Fibroblast of villous mesenchyme (primary cell): ENCODE measurements around the gene ZFAND3. TPM values are rescaled to one million over a fixed set of nuclear protein-coding genes. Genes with fewer than 3 reads are reported as not detected.

Experiments
- DNase-seq: peaks from one replicate; pipeline ENCODE4 v3.0.0-alpha.2; 2010; ENCODE audit warnings: low read depth
- H3K4me3 ChIP-seq: 2 replicates; pipeline ENCODE4 v1.5.1; 2011; ENCODE audit warnings: low read depth, mild to moderate bottlenecking, low read length
- total RNA-seq: library from RNA; depleted of rRNA; stranded (reverse); fragments of >200 nt; gene quantifications from 2 replicates; pipeline ENCODE4 v1.2.3, GENCODE V29; 2012
- TF ChIP-seq, protein P1 (sequence below): IDR thresholded peaks from 2 replicates; pipeline ENCODE4 v1.5.1; 2012; ENCODE audit warnings: low read depth, mild to moderate bottlenecking, low read length; ENCODE audit not compliant: insufficient read depth

The ZFAND3 gene
- total RNA-seq, 1 donor = 20.3 TPM

GRCh38 chr6:37806213-37806612 lies 13.3 kb upstream of the ZFAND3 start:
- no peak for DNase-seq
- TF ChIP-seq, protein P1, sequence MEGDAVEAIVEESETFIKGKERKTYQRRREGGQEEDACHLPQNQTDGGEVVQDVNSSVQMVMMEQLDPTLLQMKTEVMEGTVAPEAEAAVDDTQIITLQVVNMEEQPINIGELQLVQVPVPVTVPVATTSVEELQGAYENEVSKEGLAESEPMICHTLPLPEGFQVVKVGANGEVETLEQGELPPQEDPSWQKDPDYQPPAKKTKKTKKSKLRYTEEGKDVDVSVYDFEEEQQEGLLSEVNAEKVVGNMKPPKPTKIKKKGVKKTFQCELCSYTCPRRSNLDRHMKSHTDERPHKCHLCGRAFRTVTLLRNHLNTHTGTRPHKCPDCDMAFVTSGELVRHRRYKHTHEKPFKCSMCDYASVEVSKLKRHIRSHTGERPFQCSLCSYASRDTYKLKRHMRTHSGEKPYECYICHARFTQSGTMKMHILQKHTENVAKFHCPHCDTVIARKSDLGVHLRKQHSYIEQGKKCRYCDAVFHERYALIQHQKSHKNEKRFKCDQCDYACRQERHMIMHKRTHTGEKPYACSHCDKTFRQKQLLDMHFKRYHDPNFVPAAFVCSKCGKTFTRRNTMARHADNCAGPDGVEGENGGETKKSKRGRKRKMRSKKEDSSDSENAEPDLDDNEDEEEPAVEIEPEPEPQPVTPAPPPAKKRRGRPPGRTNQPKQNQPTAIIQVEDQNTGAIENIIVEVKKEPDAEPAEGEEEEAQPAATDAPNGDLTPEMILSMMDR = no peak
- no peak overlapping the region for H3K4me3 ChIP-seq

DNA sequence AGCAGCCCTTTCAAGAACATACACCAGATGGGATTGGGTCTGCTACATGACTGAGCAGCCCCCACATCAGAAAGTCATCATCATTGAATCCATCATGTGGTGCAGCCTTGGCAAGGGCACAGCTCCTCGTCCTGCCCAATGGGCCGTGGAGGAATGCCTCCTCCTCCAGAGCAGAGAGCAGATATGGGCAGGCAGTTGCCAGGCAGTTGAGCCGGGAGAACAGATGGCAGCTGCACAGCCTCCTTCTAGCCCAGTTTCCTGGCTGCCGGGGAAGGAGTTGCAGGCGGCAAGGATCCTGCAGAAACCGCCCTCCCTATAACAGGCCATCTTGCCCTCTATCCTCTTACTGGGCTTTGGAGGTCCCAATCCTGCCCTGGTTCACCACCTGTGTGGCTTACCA lies 11.9 kb upstream of the ZFAND3 start:
- TF ChIP-seq, protein P1 = peak; percentile 29
- no peak for DNase-seq
- no peak overlapping the region for H3K4me3 ChIP-seq

GRCh38 chr6:37809197-37809543 lies 10.4 kb upstream of the ZFAND3 start:
- no peak overlapping the region for H3K4me3 ChIP-seq
- no peak for DNase-seq

DNA sequence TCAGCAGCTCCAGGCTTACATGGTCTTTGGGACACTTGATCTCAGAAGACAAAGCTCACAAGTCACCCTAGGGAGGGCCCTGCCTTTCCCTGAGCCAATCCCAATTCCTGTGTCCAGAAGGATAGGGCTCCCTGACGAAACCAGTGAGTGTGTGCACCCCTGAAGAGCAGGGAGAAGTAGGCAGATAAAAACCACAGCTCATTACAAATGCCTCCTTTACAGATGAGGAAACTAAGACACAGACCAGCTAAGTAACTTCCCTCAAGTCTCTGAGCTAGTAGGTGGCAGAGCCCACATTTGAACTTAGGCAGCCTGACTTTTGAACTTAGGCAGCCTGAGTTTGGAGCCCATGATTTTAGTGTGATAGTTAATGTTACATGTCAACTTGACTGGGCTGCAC lies 6.7 kb upstream of the ZFAND3 start:
- TF ChIP-seq, protein P1 = no peak
- DNase-seq = no peak
- H3K4me3 ChIP-seq = no peak overlapping the region

More at GRCh38 chr6:37809197-37809543, 10.4 kb upstream of the ZFAND3 start:
- TF ChIP-seq, protein P1 = no peak

GRCh38 chr6:37814374-37814773 lies 5.2 kb upstream of the ZFAND3 start:
- no peak for DNase-seq
- TF ChIP-seq, protein P1 = no peak
- no peak overlapping the region for H3K4me3 ChIP-seq

GRCh38 chr6:37816599-37817375 lies 2.7 kb upstream of the ZFAND3 start:
- TF ChIP-seq, protein P1 = no peak
- H3K4me3 ChIP-seq = no peak overlapping the region
- no peak for DNase-seq

DNA sequence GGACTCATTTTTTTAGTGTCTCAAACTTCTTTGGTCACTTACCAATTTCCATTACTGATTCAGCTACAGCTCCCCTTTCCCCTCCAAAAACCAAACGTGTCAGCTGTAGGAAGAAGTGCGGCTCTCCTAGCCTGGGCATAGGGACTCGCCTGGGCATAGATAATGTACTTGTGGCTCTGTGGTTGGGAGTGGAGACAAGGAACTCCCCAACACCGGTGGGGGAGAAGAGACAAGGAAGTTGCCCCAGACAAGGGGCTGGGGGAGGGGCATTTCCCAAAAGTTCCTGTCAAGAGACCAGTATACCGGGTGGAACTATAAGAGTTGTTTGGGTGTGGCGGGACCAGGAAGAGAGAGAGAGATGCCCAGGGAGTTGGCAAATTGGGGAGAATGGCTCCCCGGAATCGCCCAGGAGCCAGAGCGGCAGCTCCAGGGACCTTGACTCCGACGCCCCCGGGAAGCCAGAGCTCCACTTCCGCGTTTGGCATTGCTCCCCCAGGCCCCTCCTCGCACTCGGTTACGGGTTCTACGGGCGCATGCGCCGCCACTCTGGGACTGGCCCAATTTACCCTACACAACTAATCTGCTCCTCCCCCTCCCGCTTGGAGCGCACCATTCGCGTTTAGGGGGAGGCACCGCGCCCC lies 871 bp upstream of the ZFAND3 start:
- TF ChIP-seq, protein P1 = no peak
- peak overlapping the region; percentile 86 for H3K4me3 ChIP-seq
- peak; percentile 98 for DNase-seq
